CD4-positive, alpha-beta T cell treated with Interleukin-17A for 1 hour (primary cell): ENCODE measurements around the gene BAIAP3.
A peak's percentile ranks its signal among the peaks of the same experiment; 100 is the strongest.
"Not testable (repeated sequence)": the region's sequence is repeated elsewhere in the genome, so short reads cannot be mapped to it uniquely, and the experiment has no call there.

Experiments used
- DNase-seq: peaks from one replicate; pipeline ENCODE4 v3.0.0-alpha.2; 2020

BAIAP3 gene

GRCh38 chr16:1319041-1319440 is 14.4 kb upstream of the BAIAP3 start:
- no peak for DNase-seq

DNA sequence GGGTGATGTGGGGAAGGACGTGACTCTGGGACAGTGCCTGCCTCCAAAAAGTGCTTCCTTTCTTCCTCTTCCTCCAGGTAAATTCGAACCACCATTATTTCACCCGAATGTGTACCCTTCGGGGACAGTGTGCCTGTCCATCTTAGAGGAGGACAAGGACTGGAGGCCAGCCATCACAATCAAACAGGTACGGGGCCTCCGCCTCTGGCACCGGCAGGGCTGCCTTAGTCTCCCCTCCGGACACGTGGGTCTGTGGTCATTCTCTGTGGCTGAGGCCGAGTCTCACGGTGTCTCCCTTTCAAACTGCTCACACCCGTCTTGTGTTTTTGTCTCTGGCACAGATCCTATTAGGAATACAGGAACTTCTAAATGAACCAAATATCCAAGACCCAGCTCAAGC is 13.3 kb upstream of the BAIAP3 start:
- no peak for DNase-seq

GRCh38 chr16:1320658-1321240 is 12.7 kb upstream of the BAIAP3 start:
- no peak for DNase-seq

GRCh38 chr16:1322407-1322806 is 11.0 kb upstream of the BAIAP3 start:
- no peak for DNase-seq

GRCh38 chr16:1323296-1324239 is 9.9 kb upstream of the BAIAP3 start:
- no peak for DNase-seq

DNA sequence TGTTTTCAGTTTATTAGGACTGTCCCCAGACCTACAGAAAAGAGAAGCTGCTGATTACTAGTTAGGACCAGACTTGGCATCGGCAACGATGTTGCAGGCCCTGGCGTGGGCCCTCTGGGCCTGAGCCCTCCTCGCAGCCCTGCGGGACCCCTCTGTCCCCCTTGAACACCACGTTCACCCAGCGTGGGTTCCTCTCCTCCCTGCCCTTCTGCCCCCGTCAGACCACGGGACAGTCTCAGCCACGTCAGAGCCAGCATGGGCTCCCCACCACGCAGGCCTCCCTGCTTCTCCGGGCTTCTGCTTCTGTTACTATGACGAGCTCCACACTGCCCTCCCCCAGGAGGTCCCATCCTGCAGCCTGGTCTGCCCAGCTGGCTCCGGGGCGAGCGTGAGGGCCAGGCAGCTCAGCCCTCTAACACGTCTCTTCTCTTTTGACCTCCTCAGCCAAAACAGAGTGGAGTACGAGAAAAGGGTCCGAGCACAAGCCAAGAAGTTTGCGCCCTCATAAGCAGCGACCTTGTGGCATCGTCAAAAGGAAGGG is 9.1 kb upstream of the BAIAP3 start:
- DNase-seq = no peak

GRCh38 chr16:1325261-1325660 is 8.2 kb upstream of the BAIAP3 start:
- DNase-seq = no peak

DNA sequence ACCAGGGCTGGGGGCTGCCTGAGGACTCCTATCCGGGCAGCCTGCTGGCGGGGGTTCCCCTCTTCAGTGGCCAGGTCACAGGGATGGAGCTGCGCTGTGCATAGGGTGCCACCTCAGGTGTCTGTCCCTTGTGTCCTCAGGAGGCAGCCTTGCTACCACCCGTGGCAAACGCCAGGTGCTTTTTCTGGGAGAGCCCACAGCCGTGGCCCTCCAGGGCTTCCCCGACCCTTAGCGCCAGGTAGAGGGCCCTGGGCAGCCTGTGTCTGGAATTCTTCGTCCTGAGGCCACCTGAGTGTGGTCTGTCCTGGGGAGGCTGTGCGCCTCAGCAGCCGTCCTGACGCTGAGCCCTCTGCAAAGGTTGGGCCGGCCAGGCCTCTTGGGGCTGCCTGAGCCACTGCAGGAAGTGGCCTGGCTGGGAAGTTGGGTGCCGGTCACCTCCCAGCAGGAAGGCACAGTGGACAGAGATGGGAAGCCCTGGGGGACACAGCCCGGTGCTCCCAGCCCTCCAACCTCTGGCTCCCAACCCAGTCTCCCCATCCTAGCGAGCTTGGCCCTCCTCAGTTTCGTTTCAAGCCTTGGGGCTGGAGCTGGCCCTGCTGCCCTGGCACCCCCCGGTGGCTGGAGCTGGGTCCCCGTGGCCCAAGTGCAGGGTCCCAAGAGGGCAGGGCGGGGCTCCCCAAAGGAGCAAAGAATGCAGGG is 7.6 kb upstream of the BAIAP3 start:
- DNase-seq = no peak

- no peak for DNase-seq
These were observed 7.1 kb upstream of the BAIAP3 start for GRCh38 chr16:1326391-1326790.

DNA sequence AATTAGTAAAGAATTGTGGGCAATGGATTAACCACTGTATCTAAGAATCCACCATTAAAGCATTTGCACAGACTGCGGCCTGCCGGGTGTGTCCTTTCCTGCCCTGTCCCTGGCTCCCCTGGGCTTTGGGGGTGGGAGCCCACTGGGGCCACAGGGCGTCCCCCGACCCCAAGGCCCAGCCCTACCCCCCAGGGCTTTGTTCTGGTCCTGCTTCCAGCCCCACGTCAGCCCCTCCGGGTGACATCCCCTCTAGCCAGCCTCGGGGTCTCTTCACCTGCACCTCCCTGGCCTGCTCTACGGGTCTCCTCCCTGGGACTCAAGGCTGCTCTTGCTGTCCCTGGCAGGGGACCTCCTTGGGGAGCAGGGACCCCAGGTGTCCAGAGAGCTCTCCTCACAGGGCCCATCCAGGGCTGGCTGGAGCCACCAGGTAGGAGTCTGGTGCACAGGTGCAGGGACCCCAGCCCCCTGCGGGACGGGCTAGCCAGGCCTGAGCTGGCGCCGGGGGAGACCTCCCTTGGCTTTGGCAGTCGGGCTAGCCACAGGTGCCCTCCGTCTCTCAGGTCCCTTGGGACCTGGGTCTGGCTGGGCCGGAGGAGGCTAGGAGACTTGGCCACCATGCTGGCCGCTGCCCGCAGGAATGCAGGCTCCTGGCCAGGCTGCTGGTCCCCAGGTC is 6.4 kb upstream of the BAIAP3 start:
- DNase-seq = no peak

DNA sequence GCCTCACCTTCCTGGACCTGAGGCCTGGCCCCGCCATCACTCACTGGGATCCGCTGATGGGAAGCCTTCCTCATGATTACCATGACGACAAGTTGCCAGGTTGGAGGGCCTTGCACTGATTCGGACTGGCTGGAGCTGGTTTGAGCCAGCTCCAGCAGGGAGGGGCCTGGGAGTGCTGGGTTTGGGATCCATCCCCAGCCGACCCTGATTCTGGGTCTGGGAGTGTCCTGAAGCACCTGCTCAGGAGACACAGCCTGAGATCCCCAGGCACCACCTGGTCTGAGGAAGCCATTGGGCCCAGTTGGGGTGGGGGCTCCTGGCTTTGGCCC is 5.9 kb upstream of the BAIAP3 start:
- DNase-seq = no peak

DNA sequence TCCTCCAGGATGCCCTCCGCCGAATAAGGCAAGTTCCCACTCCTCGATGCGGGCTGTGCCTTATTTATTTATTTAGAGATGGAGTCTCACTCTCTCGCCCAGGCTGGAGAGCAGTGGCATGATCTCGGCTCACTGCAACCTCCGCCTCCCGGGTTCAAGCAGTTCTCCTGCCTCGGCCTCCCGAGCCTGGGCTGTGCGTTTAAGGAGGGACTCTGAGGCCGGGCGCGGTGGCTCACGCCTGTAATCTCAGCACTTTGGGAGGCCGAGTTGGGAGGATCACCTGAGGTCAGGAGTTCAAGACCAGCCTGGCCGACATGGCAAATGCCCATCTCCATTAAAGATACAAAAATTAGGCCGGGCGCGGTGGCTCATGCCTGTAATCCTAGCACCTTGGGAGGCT is 5.3 kb upstream of the BAIAP3 start:
- not testable (repeated sequence) for DNase-seq

DNA sequence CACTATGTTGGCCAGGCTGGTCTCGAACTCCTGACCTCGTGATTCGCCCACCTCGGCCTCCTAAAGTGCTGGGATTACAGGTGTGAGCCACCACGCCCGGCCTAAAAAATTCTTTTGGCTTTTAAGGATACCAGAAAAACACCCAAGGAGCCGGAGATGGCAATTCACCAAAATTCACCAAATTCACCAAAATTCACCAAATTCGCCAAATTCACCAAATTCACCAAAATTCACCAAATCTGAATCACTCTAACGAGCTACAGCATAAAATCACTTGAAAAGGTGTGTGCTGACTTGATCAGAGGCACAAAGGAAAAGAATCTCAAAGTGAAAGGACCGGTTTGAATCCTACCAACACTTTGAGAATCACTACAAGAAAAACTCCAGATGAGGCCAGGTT is 4.5 kb upstream of the BAIAP3 start:
- DNase-seq = not testable (repeated sequence)

DNA sequence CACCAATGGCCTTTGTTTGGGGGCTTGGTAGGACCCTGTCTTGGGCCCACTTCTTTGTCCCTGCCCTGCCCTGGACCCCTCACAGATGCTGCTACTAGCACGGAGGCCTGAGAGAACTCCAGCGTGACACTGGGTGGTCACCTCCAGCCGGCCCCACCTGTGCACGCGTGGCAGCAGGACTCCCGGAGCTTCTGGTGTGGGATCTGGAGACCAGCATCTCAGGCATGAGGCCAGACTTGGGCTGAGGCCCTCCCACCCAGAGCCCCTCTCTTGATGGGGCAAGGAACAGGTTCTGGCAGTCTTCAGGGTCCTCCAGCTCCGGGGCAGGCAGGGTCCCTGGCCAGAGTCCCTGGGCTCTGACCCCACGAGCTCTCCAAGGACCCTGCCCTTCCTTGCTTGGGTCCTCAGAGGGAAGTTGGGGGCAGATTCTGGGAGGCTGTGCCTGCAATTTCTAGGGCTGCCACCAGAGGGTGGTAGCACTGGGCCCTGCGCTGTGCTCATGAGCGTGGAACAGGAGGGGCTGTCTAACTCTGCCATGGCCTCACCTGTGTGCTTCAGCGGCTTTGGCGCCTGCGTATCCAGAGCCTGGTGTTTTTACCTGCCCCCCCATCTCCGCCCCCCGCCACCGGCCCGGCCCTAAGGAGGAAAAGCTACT is 3.1 kb upstream of the BAIAP3 start:
- DNase-seq = no peak

DNA sequence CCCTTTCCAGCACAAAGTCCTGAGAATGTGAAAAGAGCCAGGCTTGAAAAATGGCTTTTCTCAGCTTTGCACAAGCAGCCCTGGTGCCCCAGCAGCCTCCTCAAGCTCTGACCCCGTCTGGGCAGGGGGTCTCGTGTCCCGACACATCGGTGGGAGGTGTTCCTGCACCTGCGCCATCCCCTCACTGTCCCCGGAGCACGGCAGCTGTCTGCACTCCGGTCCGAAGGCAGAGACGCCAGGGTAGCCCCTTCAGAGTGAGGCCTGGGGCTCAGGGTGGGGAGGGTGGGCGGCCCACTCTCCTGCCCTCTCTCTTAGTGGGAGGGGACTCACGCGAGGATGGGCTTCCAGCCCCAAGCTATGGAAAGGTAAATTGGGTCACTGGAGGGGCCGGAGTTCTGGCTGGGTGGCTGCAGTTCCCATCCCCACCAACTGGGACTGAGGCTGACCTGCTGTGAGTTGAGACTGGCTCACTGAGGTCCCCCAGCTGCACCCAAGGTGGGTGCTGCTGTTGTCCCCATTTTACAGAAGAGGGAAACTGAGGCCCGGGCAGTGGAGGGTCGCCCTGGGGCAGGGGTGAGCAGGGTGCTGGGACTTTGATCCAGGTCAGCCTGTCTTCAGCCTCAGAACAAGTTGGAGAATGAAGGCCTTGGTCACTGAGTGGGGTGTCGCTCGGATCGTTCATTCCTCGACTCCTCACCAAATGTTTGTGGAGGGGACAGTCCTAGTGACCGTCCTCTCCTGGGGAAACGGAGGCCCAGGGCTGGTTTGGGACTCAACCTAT is 2.3 kb upstream of the BAIAP3 start:
- DNase-seq = no peak

DNA sequence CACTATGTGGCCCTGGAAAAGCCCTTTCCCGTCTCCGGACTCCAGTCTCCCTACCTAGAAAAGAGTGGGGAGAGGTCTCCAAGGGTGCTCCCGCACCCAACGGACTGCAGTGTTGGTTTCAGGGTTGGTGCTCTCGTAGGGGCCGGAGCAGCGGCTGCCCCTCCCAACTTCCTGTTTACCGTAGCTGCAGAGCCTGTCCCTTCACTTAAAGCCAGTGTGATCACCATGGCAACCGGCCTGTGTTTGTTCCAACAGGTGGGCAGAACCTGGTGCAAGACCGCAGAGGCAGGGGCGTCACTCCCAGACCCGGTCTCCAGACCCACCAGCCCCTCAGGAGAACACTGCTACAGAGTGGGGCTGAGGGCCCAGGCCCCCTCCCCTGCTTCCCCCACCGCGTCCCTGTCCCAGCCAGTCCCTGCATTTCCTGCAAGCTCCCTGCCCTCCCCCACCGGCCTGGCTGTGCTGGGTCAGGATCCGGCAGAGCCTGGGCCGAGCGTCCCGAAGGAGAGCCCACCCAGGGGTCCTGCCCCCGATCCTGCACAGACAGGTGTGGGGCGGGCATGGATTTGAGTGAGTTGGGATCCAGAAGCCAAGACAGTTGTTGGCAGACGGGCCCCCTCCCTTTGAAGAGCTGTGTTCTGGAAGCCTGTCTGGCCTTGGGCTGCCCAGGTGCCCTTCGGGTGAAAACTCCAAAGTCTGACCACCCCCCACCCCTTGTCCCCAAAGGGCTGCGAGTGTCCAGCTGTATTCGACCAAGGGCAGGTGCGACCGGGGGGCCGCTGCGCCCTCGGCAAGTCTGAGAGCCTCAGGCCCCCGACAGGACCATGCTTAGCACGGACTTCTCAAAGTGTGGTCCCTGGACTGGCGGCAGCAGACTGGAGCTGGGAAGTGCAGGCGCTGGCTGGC is 1.5 kb upstream of the BAIAP3 start:
- DNase-seq = peak; percentile 77

GRCh38 chr16:1332618-1333148 is 762 bp upstream of the BAIAP3 start:
- DNase-seq = no peak

DNA sequence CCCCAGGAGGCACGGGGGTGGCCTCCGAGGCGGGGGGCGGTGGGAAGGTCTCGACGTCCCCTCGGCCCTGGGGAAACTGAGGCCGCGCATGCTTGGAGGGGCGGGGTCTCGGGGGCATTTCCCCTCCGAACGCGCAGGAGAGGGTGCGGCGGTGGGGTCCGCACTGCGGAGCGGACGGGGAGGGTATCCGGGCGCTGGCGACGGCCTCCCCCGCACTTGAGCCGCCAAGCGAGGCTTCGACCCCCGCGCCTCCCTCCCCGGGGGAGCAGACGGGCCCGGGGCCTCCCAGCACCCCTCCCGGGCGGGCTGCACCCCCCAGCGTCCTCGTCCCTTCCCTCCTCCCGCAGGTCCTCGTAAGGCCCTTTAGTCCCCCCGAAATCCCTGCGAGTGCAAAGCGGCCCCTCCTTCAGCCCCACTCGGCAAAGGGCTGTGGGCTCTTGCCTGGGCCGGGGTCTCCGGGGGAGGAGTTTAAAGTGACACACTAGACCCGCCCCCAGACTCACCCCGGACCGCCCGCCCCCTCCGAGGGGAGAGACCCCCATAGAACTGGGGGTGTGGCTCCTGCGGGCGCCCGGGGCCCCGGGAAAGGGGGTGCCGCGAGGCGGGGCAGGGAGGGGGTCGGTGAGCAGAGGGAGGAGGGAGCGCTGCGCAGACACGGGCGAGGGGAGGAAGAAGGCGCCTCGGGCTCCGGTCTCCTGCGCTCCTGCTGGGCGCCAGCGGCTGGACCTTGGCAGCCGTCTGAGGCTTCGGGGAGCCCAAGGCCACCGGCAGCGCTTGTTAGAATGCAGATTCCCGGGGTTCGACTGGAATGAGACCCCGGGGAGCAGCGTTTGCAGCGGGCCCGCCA is 632 bp downstream of the BAIAP3 start:
- DNase-seq = no peak

DNA sequence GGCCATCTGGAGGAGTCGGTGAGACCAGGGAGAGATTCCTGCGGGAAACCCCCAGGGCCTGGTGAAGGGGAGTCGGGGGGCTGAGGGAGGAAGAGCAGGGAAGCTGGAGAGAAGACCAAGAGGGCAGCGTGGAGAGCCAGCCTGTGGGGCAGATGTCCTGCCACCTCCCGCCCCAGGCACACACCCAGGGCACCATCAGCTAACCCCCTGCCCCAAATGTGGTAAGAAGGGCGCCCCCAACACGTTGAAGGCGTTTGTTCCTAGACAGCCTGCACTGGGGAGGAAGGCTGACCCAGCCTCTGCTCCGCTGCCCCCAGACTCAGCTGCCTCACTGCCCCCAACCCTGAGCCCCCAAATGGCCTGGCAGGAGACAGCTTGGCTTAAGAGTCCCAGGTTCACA is 1.3 kb downstream of the BAIAP3 start:
- no peak for DNase-seq
